ENCODE measurements around the gene RALGPS1. TPM values are rescaled to one million over a fixed set of nuclear protein-coding genes. Genes with fewer than 3 reads are reported as not detected.

RALGPS1 gene
- total RNA-seq, 1 donor from 2014 or later, result 21.7 TPM

- POLR2A ChIA-PET, result no interaction called here
- Mint-ChIP-seq H3K27me3 (no peaks in the 10 kb centered on the region), H3K4me3 (no peak overlapping the region), H3K27ac (no peak overlapping the region), H3K9me3 (no peaks in the 10 kb centered on the region), H3K36me3 (ENCODE audit: low read depth) (no peaks in the 10 kb centered on the region), H3K4me1 (no peaks in the 10 kb centered on the region)
- TF ChIP-seq CTCF (IDR thresholded peaks at IDR 0.05), result no peak
- ATAC-seq (ENCODE audit: low read depth) (no peak), DNase-seq (no peak)
- CTCF ChIA-PET, result no interaction called here
- intact Hi-C loops (cut with micrococcal nuclease), result no loop called here
Observed at GRCh38 chr9:127129073-127129717, 214.6 kb downstream of the RALGPS1 start.

- H3K4me1 Mint-ChIP-seq, result no peaks in the 10 kb centered on the region
- intact Hi-C loops (cut with micrococcal nuclease), result no loop called here
- no peak overlapping the region for H3K27ac Mint-ChIP-seq
- DNase-seq, result no peak
- ATAC-seq (ENCODE audit: low read depth), result no peak
- CTCF ChIA-PET, result no interaction called here
- H3K36me3 Mint-ChIP-seq (ENCODE audit: low read depth), result no peaks in the 10 kb centered on the region
- H3K27me3 Mint-ChIP-seq, result no peaks in the 10 kb centered on the region
- no peaks in the 10 kb centered on the region for H3K9me3 Mint-ChIP-seq
- POLR2A ChIA-PET, result no interaction called here
- H3K4me3 Mint-ChIP-seq, result no peak overlapping the region
- no peak for TF ChIP-seq CTCF (IDR thresholded peaks at IDR 0.05)
Observed at GRCh38 chr9:127129718-127130085, 215.1 kb downstream of the RALGPS1 start.

- DNase-seq (no peak), ATAC-seq (ENCODE audit: low read depth) (no peak)
- no peak for TF ChIP-seq CTCF (IDR thresholded peaks at IDR 0.05)
- POLR2A ChIA-PET, result no interaction called here
- no peaks in the 10 kb centered on the region for H3K27me3 Mint-ChIP-seq
- no peak overlapping the region for H3K27ac Mint-ChIP-seq
- H3K4me3 Mint-ChIP-seq, result no peak overlapping the region
- intact Hi-C loops (cut with micrococcal nuclease), result no loop called here
- CTCF ChIA-PET, result no interaction called here
- H3K9me3 Mint-ChIP-seq, result no peaks in the 10 kb centered on the region
- no peaks in the 10 kb centered on the region for H3K4me1 Mint-ChIP-seq
- no peaks in the 10 kb centered on the region for H3K36me3 Mint-ChIP-seq (ENCODE audit: low read depth)
Observed at GRCh38 chr9:127130235-127130634, 215.7 kb downstream of the RALGPS1 start.

GRCh38 chr9:127130661-127131538 lies 216.3 kb downstream of the RALGPS1 start:
- DNase-seq (no peak), ATAC-seq (ENCODE audit: low read depth) (no peak)
- intact Hi-C loops (cut with micrococcal nuclease), result no loop called here
- Mint-ChIP-seq H3K9me3 (no peaks in the 10 kb centered on the region), H3K4me3 (no peak overlapping the region), H3K36me3 (ENCODE audit: low read depth) (no peaks in the 10 kb centered on the region), H3K4me1 (no peaks in the 10 kb centered on the region), H3K27ac (no peak overlapping the region), H3K27me3 (no peaks in the 10 kb centered on the region)
- POLR2A ChIA-PET, result no interaction called here
- CTCF ChIA-PET, result no interaction called here
- no peak for TF ChIP-seq CTCF (IDR thresholded peaks at IDR 0.05)

GRCh38 chr9:127131871-127132270 lies 217.3 kb downstream of the RALGPS1 start:
- no peaks in the 10 kb centered on the region for H3K36me3 Mint-ChIP-seq (ENCODE audit: low read depth)
- CTCF ChIA-PET, result no interaction called here

More at GRCh38 chr9:127131871-127132270, 217.3 kb downstream of the RALGPS1 start:
- no peaks in the 10 kb centered on the region for H3K27me3 Mint-ChIP-seq
- ATAC-seq (ENCODE audit: low read depth), result no peak
- no peak for TF ChIP-seq CTCF (IDR thresholded peaks at IDR 0.05)
- intact Hi-C loops (cut with micrococcal nuclease), result no loop called here
- H3K27ac Mint-ChIP-seq, result no peak overlapping the region
- no peaks in the 10 kb centered on the region for H3K9me3 Mint-ChIP-seq
- no peaks in the 10 kb centered on the region for H3K4me1 Mint-ChIP-seq
- POLR2A ChIA-PET, result no interaction called here
- no peak for DNase-seq
- no peak overlapping the region for H3K4me3 Mint-ChIP-seq
